ENCODE results near the gene GM2A.
"Not testable (repeated sequence)": the region's sequence is repeated elsewhere in the genome, so short reads cannot be mapped to it uniquely, and the experiment has no call there.

GM2A gene

GRCh38 chr5:151230048-151230680, 22.8 kb upstream of the GM2A start:
- DNase-seq: no peak

GRCh38 chr5:151231359-151231758, 21.6 kb upstream of the GM2A start:
- no peak for DNase-seq

- DNase-seq: no peak
These were observed 19.3 kb upstream of the GM2A start for GRCh38 chr5:151233616-151234085.

- DNase-seq: no peak
These were observed 18.3 kb upstream of the GM2A start for GRCh38 chr5:151234476-151235238.

GRCh38 chr5:151235239-151235571, 17.8 kb upstream of the GM2A start:
- not testable (repeated sequence) for DNase-seq

GRCh38 chr5:151236888-151237287, 16.1 kb upstream of the GM2A start:
- DNase-seq: no peak

- DNase-seq: no peak
These were observed 15.3 kb upstream of the GM2A start for GRCh38 chr5:151237685-151238084.

GRCh38 chr5:151238303-151238741, 14.7 kb upstream of the GM2A start:
- DNase-seq: no peak

GRCh38 chr5:151239237-151239861, 13.6 kb upstream of the GM2A start:
- DNase-seq: no peak

GRCh38 chr5:151240268-151240835, 12.6 kb upstream of the GM2A start:
- DNase-seq: not testable (repeated sequence)

GRCh38 chr5:151240924-151241635, 11.9 kb upstream of the GM2A start:
- no peak for DNase-seq

- DNase-seq: no peak
These were observed 9.9 kb upstream of the GM2A start for GRCh38 chr5:151243127-151243526.

GRCh38 chr5:151243564-151243963, 9.4 kb upstream of the GM2A start:
- DNase-seq: no peak

- no peak for DNase-seq
These were observed 8.8 kb upstream of the GM2A start for GRCh38 chr5:151244206-151244605.

GRCh38 chr5:151245680-151246219, 7.2 kb upstream of the GM2A start:
- no peak for DNase-seq

GRCh38 chr5:151248651-151249050, 4.3 kb upstream of the GM2A start:
- no peak for DNase-seq

GRCh38 chr5:151249281-151249680, 3.7 kb upstream of the GM2A start:
- no peak for DNase-seq

GRCh38 chr5:151250346-151251000, 2.5 kb upstream of the GM2A start:
- no peak for DNase-seq

- no peak for DNase-seq
These were observed 1.9 kb upstream of the GM2A start for GRCh38 chr5:151251001-151251551.

- DNase-seq: no peak
These were observed 1.4 kb upstream of the GM2A start for GRCh38 chr5:151251621-151252020.

GRCh38 chr5:151253605-151253950, 593 bp downstream of the GM2A start:
- DNase-seq: no peak

- no peak for DNase-seq
These were observed 1.6 kb downstream of the GM2A start for GRCh38 chr5:151254556-151254955.

Data from NCI-H2107 (cell line).